ENCODE results near the gene CCDC138. TPM values are rescaled to one million over a fixed set of nuclear protein-coding genes. Genes with fewer than 3 reads are reported as not detected.

The CCDC138 gene
- total RNA-seq, 2 experiments from 2014 or later: 21.5 to 28.1 TPM

GRCh38 chr2:108895188-108895587 is 108.6 kb downstream of the CCDC138 start:
- no peaks in the 10 kb centered on the region for H3K4me1 ChIP-seq (ENCODE audit: insufficient read depth, low read length, poor library complexity, severe bottlenecking)
- H3K36me3 ChIP-seq (ENCODE audit: insufficient read depth, low read length): no peaks in the 10 kb centered on the region; the same call in 1 of the 2 replicates
- TF ChIP-seq CTCF (conservative IDR thresholded peaks at IDR 0.05; ENCODE audit: low read length): no peak
- TF ChIP-seq EZH2phosphoT487 (IDR thresholded peaks at IDR 0.05; ENCODE audit: borderline replicate concordance, low read depth, low read length): no peak
- ChIA-PET CTCF (ENCODE audit: unreplicated experiment) (no interaction called here), POLR2A (interaction anchor here (1.3 kb wide), 2 partner anchors 21 to 31 kb away, joined by 3 to 4 read pairs; no protein-coding TSS in a partner anchor)
- no peak for DNase-seq (ENCODE audit: low spot score)
- H3K9me2 ChIP-seq (ENCODE audit: insufficient read depth, low read length): no peaks in the 10 kb centered on the region
- BruUV-seq (replicated peaks): no TSS peak
- H4K20me1 ChIP-seq (ENCODE audit: insufficient read depth, low read length): no peaks in the 10 kb centered on the region
- no peak overlapping the region for H2AFZ ChIP-seq (ENCODE audit: low read length)
- no peaks in the 10 kb centered on the region for H3K79me2 ChIP-seq (ENCODE audit: insufficient read depth, low read depth, low read length)
- no peak overlapping the region for H3K27ac ChIP-seq (ENCODE audit: low read depth, low read length, poor library complexity, severe bottlenecking)
- intact Hi-C loops (cut with micrococcal nuclease; ENCODE audit: unreplicated experiment): no loop called here
- H3K4me3 ChIP-seq (ENCODE audit: low read depth, low read length, poor library complexity, severe bottlenecking): no peak overlapping the region
- H3K9me3 ChIP-seq (ENCODE audit: low read length): peaks cover 11% of the 10 kb centered on the region
- H3K4me2 ChIP-seq (ENCODE audit: low read length): no peak overlapping the region

DNA sequence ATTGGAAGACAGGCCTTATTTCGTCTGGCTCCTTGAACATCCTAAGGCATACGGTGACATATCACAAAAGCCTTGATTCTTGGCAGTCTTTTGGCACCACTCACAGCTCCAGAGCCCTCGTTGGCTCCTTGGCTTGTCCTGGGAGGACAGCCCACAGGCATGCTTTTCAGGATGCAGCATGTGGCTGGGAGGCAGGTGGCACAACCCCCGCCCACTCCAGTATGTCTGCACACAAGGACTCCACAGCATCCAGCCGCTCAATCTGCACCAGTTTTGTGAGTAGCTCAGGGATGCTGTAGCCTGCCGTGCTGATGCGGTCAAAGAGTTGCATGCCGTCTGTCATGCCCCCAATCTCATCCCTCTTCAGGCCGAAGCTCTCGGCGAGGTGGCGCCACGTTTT is 110.2 kb downstream of the CCDC138 start:
- BruUV-seq (replicated peaks): no TSS peak
- Histone ChIP-seq H3K9me3 (ENCODE audit: low read length) (no peaks in the 10 kb centered on the region), H3K4me1 (ENCODE audit: insufficient read depth, low read length, poor library complexity, severe bottlenecking) (no peaks in the 10 kb centered on the region), H3K4me2 (ENCODE audit: low read length) (no peak overlapping the region), H3K27ac (ENCODE audit: low read depth, low read length, poor library complexity, severe bottlenecking) (no peak overlapping the region), H3K79me2 (ENCODE audit: insufficient read depth, low read depth, low read length) (no peaks in the 10 kb centered on the region), H3K4me3 (ENCODE audit: low read depth, low read length, poor library complexity, severe bottlenecking) (no peak overlapping the region), H3K36me3 (ENCODE audit: insufficient read depth, low read length) (no peaks in the 10 kb centered on the region), H2AFZ (ENCODE audit: low read length) (no peak overlapping the region), H3K9me2 (ENCODE audit: insufficient read depth, low read length) (no peaks in the 10 kb centered on the region), H4K20me1 (ENCODE audit: insufficient read depth, low read length) (no peaks in the 10 kb centered on the region)
- DNase-seq (ENCODE audit: low spot score): no peak
- ChIA-PET POLR2A (interaction anchor here (0.6 kb wide), 1 partner anchor 1439 kb away, joined by 3 read pairs; no protein-coding TSS in a partner anchor), CTCF (ENCODE audit: unreplicated experiment) (no interaction called here)
- intact Hi-C loops (cut with micrococcal nuclease; ENCODE audit: unreplicated experiment): no loop called here
- no peak for TF ChIP-seq EZH2phosphoT487 (IDR thresholded peaks at IDR 0.05; ENCODE audit: borderline replicate concordance, low read depth, low read length)
- TF ChIP-seq CTCF (conservative IDR thresholded peaks at IDR 0.05; ENCODE audit: low read length): no peak

- no peaks in the 10 kb centered on the region for H3K36me3 ChIP-seq (ENCODE audit: insufficient read depth, low read length)
- H3K9me3 ChIP-seq (ENCODE audit: low read length): no peaks in the 10 kb centered on the region
- no peak for DNase-seq (ENCODE audit: low spot score)
- H3K9me2 ChIP-seq (ENCODE audit: insufficient read depth, low read length): no peaks in the 10 kb centered on the region
- BruUV-seq (replicated peaks): no TSS peak
- H4K20me1 ChIP-seq (ENCODE audit: insufficient read depth, low read length): no peaks in the 10 kb centered on the region
- ChIA-PET POLR2A (interaction anchor here (0.6 kb wide), 1 partner anchor 539 kb away, joined by 6 read pairs; no protein-coding TSS in a partner anchor), CTCF (ENCODE audit: unreplicated experiment) (no interaction called here)
- H3K4me3 ChIP-seq (ENCODE audit: low read depth, low read length, poor library complexity, severe bottlenecking): no peak overlapping the region
- H3K4me1 ChIP-seq (ENCODE audit: insufficient read depth, low read length, poor library complexity, severe bottlenecking): no peaks in the 10 kb centered on the region
- H2AFZ ChIP-seq (ENCODE audit: low read length): no peak overlapping the region
- H3K4me2 ChIP-seq (ENCODE audit: low read length): no peak overlapping the region
- TF ChIP-seq EZH2phosphoT487 (IDR thresholded peaks at IDR 0.05; ENCODE audit: borderline replicate concordance, low read depth, low read length): no peak
- no peak for TF ChIP-seq CTCF (conservative IDR thresholded peaks at IDR 0.05; ENCODE audit: low read length)
- intact Hi-C loops (cut with micrococcal nuclease; ENCODE audit: unreplicated experiment): no loop called here
- no peaks in the 10 kb centered on the region for H3K79me2 ChIP-seq (ENCODE audit: insufficient read depth, low read depth, low read length)
- H3K27ac ChIP-seq (ENCODE audit: low read depth, low read length, poor library complexity, severe bottlenecking): no peak overlapping the region
Measured at GRCh38 chr2:108898315-108899082, 111.9 kb downstream of the CCDC138 start.
